ENCODE measurements around the gene CTBP1. TPM values are rescaled to one million over a fixed set of nuclear protein-coding genes. Genes with fewer than 3 reads are reported as not detected.

Gene CTBP1
- total and polyA plus RNA-seq, 9 of the 15 experiments (the other 6 are each of a cell fraction or from before 2014, with no cell fraction given) = 14.5 to 162 (median 68.2) TPM

DNA sequence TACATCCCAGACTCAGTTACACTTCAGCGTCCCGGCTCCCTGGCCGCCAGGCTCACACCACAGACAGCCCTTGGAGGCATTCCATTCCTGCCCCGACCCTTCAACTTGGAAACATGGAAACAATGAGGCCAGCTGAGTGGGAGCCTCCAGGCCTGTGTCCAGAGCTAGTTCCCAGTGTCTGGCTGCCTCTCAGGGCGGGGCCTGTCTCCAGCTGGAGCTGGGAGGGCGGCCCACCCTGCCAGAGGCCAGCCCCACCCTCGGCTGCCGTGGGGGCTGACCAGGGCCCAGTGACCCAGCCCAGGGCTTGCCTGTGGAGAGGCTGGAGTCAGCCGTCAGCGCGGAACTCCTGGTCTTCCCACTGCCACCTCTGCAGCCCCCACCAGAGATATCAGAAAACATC lies 39.1 kb downstream of the CTBP1 start:
- DNase-seq (ENCODE audit: extremely low read depth in 1 of 4, low spot score in 3 of 4) (peak in 2 of 4 experiments; percentile 44 to 55), ATAC-seq (peak; percentile 44), FAIRE-seq (no peak)
- H3K27me3 ChIP-seq (ENCODE audit: control insufficient read depth in 2 of 2, insufficient read depth in 2 of 2, low read length in 2 of 2) = no peaks in the 10 kb centered on the region
- peaks cover 33% of the 10 kb centered on the region; the same call in 1 of the 3 replicates for H3K36me3 ChIP-seq (ENCODE audit: control insufficient read depth, insufficient read depth, low read length)
- ChIA-PET POLR2A (interaction anchor here (0.8 to 1.3 kb wide), 2 partner anchors 9 kb away, joined by 3 to 6 read pairs; no protein-coding TSS in a partner anchor), CTCF (ENCODE audit: low intra/inter-chr PET ratio) (no interaction called here)
- H3K9ac ChIP-seq (ENCODE audit: insufficient read depth in 1 of 2, low read depth in 2 of 2, low read length in 2 of 2) = peak overlapping the region in 1 of 2 experiments; percentile 52; a peak in 1 of 4 replicates
- peaks cover 0 to 71% of the 10 kb centered on the region in 2 experiments; a peak in 2 of 5 replicates for H3K4me1 ChIP-seq (replicated peaks in 1 of 2; ENCODE audit: control insufficient read depth in 2 of 2, insufficient read depth in 2 of 2, low read length in 2 of 2)
- H3K79me2 ChIP-seq (ENCODE audit: control insufficient read depth, insufficient read depth, low read length) = no peaks in the 10 kb centered on the region
- no peaks in the 10 kb centered on the region for H3K9me3 ChIP-seq (replicated peaks; ENCODE audit: control insufficient read depth, insufficient read depth, low read depth, low read length)
- in situ Hi-C loops (cut with MboI) = no loop called here
- WGBS (ENCODE audit: insufficient coverage, low coverage, missing lambda C conversion rate) = 80% methylated on average over 6 of the region's 11 CpGs
- TF ChIP-seq, protein P1, sequence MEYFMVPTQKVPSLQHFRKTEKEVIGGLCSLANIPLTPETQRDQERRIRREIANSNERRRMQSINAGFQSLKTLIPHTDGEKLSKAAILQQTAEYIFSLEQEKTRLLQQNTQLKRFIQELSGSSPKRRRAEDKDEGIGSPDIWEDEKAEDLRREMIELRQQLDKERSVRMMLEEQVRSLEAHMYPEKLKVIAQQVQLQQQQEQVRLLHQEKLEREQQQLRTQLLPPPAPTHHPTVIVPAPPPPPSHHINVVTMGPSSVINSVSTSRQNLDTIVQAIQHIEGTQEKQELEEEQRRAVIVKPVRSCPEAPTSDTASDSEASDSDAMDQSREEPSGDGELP (CRISPR knock-in tag; IDR thresholded peaks at IDR 0.05; ENCODE audit: borderline replicate concordance) = peak; percentile 44; the same call in 1 of the 2 replicates
- peak; percentile 61 for TF ChIP-seq POLR2G (IDR thresholded peaks at IDR 0.05; ENCODE audit: low read depth, low read length)
- no peak for TF ChIP-seq ZNF23 (CRISPR knock-in tag; IDR thresholded peaks at IDR 0.05)
- TF ChIP-seq ZNF696 (CRISPR knock-in tag; conservative IDR thresholded peaks at IDR 0.05) = no peak
- no TSS peak for BruUV-seq (replicated peaks)
- no peak overlapping the region for H3K4me2 ChIP-seq (ENCODE audit: insufficient read depth, low read length)
- intact Hi-C loops (cut with micrococcal nuclease) = no loop called here
- H4K20me1 ChIP-seq (replicated peaks; ENCODE audit: control insufficient read depth, insufficient read depth, low read length) = no peaks in the 10 kb centered on the region; the same call in 1 of the 2 replicates
- no peak overlapping the region for H3K4me3 ChIP-seq
- H3K27ac ChIP-seq (ENCODE audit: extremely low read depth, low read depth, low read length) = no peak overlapping the region
- no peaks in the 10 kb centered on the region for H3K9me1 ChIP-seq (ENCODE audit: control insufficient read depth, insufficient read depth, low read length)
- no peak overlapping the region for H2AFZ ChIP-seq (ENCODE audit: low read depth, low read length)

Data from K562 (cell line).